Lower leg skin (tissue), 4 donors: ENCODE measurements around the gene C9orf85. TPM values are rescaled to one million over a fixed set of nuclear protein-coding genes. Genes with fewer than 3 reads are reported as not detected.

ENCODE experiments used
- DNase-seq, 2 donors: peaks; one replicate each; pipeline ENCODE4 v3.0.0-alpha.2; 2019; ENCODE audit warnings: low spot score in 2 of 2
- H3K4me3 ChIP-seq: fragments of 200-600 bp; sonication (generic); 2 replicates; pipeline ENCODE4 v1.5.1; 2017; ENCODE audit warnings: mild to moderate bottlenecking, low read depth; ENCODE audit not compliant: poor library complexity, severe bottlenecking
- CTCF ChIP-seq, 3 donors: fragments of 450-650 bp; IDR thresholded peaks; one replicate each; pipeline ENCODE4 v1.5.1; 2016; ENCODE audit warnings: antibody characterized with exemption in 3 of 3, mild to moderate bottlenecking in 3 of 3, moderate library complexity in 2 of 3
- POLR2A ChIP-seq, 2 donors: fragments of 450-650 bp; IDR thresholded peaks; one replicate each; pipeline ENCODE4 v1.6.1; 2016 to 2017; ENCODE audit warnings: antibody characterized with exemption in 2 of 2, mild to moderate bottlenecking in 1 of 2, moderate library complexity in 1 of 2
- WGBS, 2 donors: methylation state at CpG; one replicate each; pipeline ENCODE4 v1.1.5; 2018; 5-methylcytosine and 5-hydroxymethylcytosine counted together
- intact Hi-C: fragments of 100-400 bp; cut with DNase I; formaldehyde crosslinking; loops from one replicate; pipeline ENCODE4 v1.15.0; 2023; ENCODE audit warnings: low total_unique reads
- total RNA-seq, 4 donors: library from RNA; depleted of rRNA; stranded (reverse); fragments of >200 nt; gene quantifications; one replicate each; pipeline ENCODE4 v1.1.0, GENCODE V29; 2016

The C9orf85 gene
- total RNA-seq, 4 donors from 2014 or later, result 7.9 to 17.3 (median 11.5) TPM

GRCh38 chr9:71918419-71918818, 7.0 kb downstream of the C9orf85 start:
- WGBS, 2 donors, result 92 to 98% methylated on average over 5 of the region's 5 CpGs
- intact Hi-C loops, result no loop called here
- DNase-seq, result no peak
- TF ChIP-seq CTCF (IDR thresholded peaks at IDR 0.05) (no peak), POLR2A (IDR thresholded peaks at IDR 0.05) (no peak)
- no peak overlapping the region for H3K4me3 ChIP-seq

GRCh38 chr9:71920456-71921189, 9.2 kb downstream of the C9orf85 start:
- 88 to 97% methylated on average over 1 of the region's 1 CpG for WGBS, 2 donors
- intact Hi-C loops, result no loop called here
- TF ChIP-seq CTCF (IDR thresholded peaks at IDR 0.05) (no peak), POLR2A (IDR thresholded peaks at IDR 0.05) (no peak)
- DNase-seq, result no peak
- H3K4me3 ChIP-seq, result no peak overlapping the region

GRCh38 chr9:71921190-71921814, 9.9 kb downstream of the C9orf85 start:
- TF ChIP-seq CTCF (IDR thresholded peaks at IDR 0.05) (no peak), POLR2A (IDR thresholded peaks at IDR 0.05) (no peak)
- intact Hi-C loops, result no loop called here
- no peak for DNase-seq
- H3K4me3 ChIP-seq, result no peak overlapping the region

- no peak overlapping the region for H3K4me3 ChIP-seq
- TF ChIP-seq CTCF (IDR thresholded peaks at IDR 0.05), result no peak
- TF ChIP-seq POLR2A (IDR thresholded peaks at IDR 0.05), result no peak
- no peak for DNase-seq
- intact Hi-C loops, result no loop called here
Measured at GRCh38 chr9:71924576-71924975, 13.1 kb downstream of the C9orf85 start.

GRCh38 chr9:71925834-71926233, 14.4 kb downstream of the C9orf85 start:
- H3K4me3 ChIP-seq, result no peak overlapping the region
- DNase-seq, result no peak
- intact Hi-C loops, result no loop called here
- no peak for TF ChIP-seq CTCF (IDR thresholded peaks at IDR 0.05)
- TF ChIP-seq POLR2A (IDR thresholded peaks at IDR 0.05), result no peak

GRCh38 chr9:71928376-71928775, 16.9 kb downstream of the C9orf85 start:
- no peak for DNase-seq
- intact Hi-C loops, result no loop called here
- WGBS, 2 donors, result 78 to 86% methylated on average over 1 of the region's 1 CpG
- TF ChIP-seq POLR2A (IDR thresholded peaks at IDR 0.05), result no peak
- no peak overlapping the region for H3K4me3 ChIP-seq
